Astrocyte (in vitro differentiated cells and primary cell): ENCODE data around the gene ATXN10. TPM values are rescaled to one million over a fixed set of nuclear protein-coding genes. Genes with fewer than 3 reads are reported as not detected.
A peak's percentile ranks its signal among the peaks of the same experiment; 100 is the strongest.

ENCODE experiments used
- DNase-seq: peaks from one replicate; pipeline ENCODE4 v3.0.0-alpha.2; 2010; ENCODE audit warnings: low read depth
- FAIRE-seq: peaks from 2 replicates; lab custom pipeline; 2011; peaks lifted over from hg19 to GRCh38; lab: Jason Lieb, UNC
- H2AFZ ChIP-seq: 2 replicates; pipeline ENCODE4 v1.6.0; 2012; ENCODE audit warnings: low read depth, low read length, inconsistent platforms
- H3K27ac ChIP-seq: 2 replicates; pipeline ENCODE4 v1.5.1; 2011; ENCODE audit warnings: low read depth, low read length, inconsistent platforms
- H3K27me3 ChIP-seq: 2 replicates; pipeline ENCODE4 v1.6.0; 2011; ENCODE audit warnings: low read length, inconsistent platforms; ENCODE audit not compliant: insufficient read depth
- H3K36me3 ChIP-seq: 2 replicates; pipeline ENCODE4 v1.5.1; 2011; ENCODE audit warnings: low read length, inconsistent platforms; ENCODE audit not compliant: insufficient read depth
- H3K4me1 ChIP-seq: 2 replicates; pipeline ENCODE4 v1.5.1; 2011; ENCODE audit warnings: low read length, inconsistent platforms; ENCODE audit not compliant: insufficient read depth
- H3K4me2 ChIP-seq: 2 replicates; pipeline ENCODE4 v1.6.0; 2012; ENCODE audit warnings: low read length, inconsistent platforms
- H3K4me3 ChIP-seq: 2 replicates; pipeline ENCODE4 v1.5.1; 2011; ENCODE audit warnings: low read depth, mild to moderate bottlenecking, low read length, inconsistent platforms; ENCODE audit not compliant: insufficient read depth
- H3K79me2 ChIP-seq: 2 replicates; pipeline ENCODE4 v1.6.0; 2012; ENCODE audit warnings: mild to moderate bottlenecking, low read length, inconsistent platforms; ENCODE audit not compliant: insufficient read depth
- H3K9ac ChIP-seq: 2 replicates; pipeline ENCODE4 v1.6.0; 2012; ENCODE audit warnings: mild to moderate bottlenecking, low read length, inconsistent platforms
- H3K9me3 ChIP-seq: 2 replicates; pipeline ENCODE4 v1.5.1; 2012; ENCODE audit warnings: low read depth, mild to moderate bottlenecking, low read length, inconsistent platforms; ENCODE audit not compliant: insufficient read depth
- H4K20me1 ChIP-seq: 2 replicates; pipeline ENCODE4 v1.6.0; 2012; ENCODE audit warnings: low read length, inconsistent platforms; ENCODE audit not compliant: insufficient read depth
- H3K27ac Mint-ChIP-seq: one replicate; pipeline ENCODE4 v1.8.0; 2021; ENCODE audit warnings: mild to moderate bottlenecking, mixed read lengths; ENCODE audit not compliant: unreplicated experiment
- H3K27me3 Mint-ChIP-seq: one replicate; pipeline ENCODE4 v1.8.0; 2021; ENCODE audit warnings: low read depth, mixed read lengths; ENCODE audit not compliant: unreplicated experiment
- H3K36me3 Mint-ChIP-seq: one replicate; pipeline ENCODE4 v1.8.0; 2021; ENCODE audit warnings: low read depth, mixed read lengths; ENCODE audit not compliant: unreplicated experiment
- H3K4me1 Mint-ChIP-seq: one replicate; pipeline ENCODE4 v1.8.0; 2021; ENCODE audit warnings: low read depth, mixed read lengths; ENCODE audit not compliant: unreplicated experiment
- H3K4me3 Mint-ChIP-seq: one replicate; pipeline ENCODE4 v1.8.0; 2021; ENCODE audit warnings: mild to moderate bottlenecking, moderate library complexity, mixed read lengths; ENCODE audit not compliant: unreplicated experiment
- H3K9me3 Mint-ChIP-seq: one replicate; pipeline ENCODE4 v1.8.0; 2021; ENCODE audit warnings: mild to moderate bottlenecking, mixed read lengths; ENCODE audit not compliant: unreplicated experiment
- EZH2 ChIP-seq: IDR thresholded peaks from 2 replicates; pipeline ENCODE4 v1.6.1; 2012; ENCODE audit warnings: mild to moderate bottlenecking, low read length, inconsistent platforms; ENCODE audit not compliant: insufficient read depth
- total RNA-seq: library from RNA; stranded (reverse); gene quantifications from 2 replicates; pipeline ENCODE4 v1.2.1, GENCODE V29; 2021
- TF ChIP-seq, protein P1 (sequence below): IDR thresholded peaks from 2 replicates; pipeline ENCODE4 v1.5.1; 2011; ENCODE audit warnings: low read depth, mild to moderate bottlenecking, inconsistent platforms, low read length, moderate library complexity; ENCODE audit not compliant: insufficient read depth

Gene ATXN10
- total RNA-seq, 1 donor from 2014 or later, result 195 TPM

DNA sequence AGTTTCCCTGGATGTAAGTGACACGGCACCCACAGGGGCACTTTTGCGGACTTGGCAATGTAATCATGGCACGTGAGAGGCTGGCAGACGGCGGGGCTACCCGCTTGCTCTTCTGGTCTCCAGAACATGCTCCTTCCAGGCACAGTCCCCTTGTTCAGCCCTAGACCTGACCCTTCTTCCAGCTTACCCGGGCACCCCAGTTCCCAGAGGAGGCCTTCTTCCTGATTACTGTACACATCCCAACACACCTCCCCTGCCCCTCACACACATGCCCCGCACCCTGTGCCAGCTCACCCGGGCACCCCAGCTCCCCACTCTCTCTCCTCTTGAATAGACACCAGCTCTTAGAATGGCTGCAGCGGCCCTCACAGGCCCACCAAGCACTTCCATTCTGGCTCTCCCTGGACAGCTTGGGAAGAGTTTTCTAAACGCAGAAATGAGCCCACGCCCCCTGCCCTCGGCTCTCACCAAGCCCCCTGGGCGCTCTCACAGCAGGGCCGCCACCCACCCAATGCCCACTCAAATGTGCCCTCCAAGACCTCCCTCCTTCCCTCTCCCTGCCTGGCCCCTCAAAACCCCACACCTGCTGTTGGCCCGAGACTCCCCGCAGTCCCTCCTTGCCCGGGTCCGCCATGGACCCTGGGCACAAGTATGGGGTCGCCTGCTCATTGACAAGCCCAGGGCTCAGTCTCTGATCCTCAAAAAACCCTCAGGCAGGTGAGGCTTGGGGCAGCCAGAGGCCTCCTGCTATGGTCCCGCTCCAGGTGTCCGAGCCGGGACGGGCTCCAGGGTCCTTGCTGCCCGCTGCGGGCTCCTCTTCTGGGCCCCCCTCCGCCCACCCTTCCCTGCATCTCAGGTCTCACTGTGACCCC is 216.8 kb downstream of the ATXN10 start:
- Mint-ChIP-seq H3K9me3 (no peaks in the 10 kb centered on the region), H3K27me3 (peaks cover 30% of the 10 kb centered on the region), H3K36me3 (no peaks in the 10 kb centered on the region), H3K4me1 (no peaks in the 10 kb centered on the region), H3K4me3 (no peak overlapping the region), H3K27ac (peak overlapping the region; percentile 34)
- TF ChIP-seq, protein P1, sequence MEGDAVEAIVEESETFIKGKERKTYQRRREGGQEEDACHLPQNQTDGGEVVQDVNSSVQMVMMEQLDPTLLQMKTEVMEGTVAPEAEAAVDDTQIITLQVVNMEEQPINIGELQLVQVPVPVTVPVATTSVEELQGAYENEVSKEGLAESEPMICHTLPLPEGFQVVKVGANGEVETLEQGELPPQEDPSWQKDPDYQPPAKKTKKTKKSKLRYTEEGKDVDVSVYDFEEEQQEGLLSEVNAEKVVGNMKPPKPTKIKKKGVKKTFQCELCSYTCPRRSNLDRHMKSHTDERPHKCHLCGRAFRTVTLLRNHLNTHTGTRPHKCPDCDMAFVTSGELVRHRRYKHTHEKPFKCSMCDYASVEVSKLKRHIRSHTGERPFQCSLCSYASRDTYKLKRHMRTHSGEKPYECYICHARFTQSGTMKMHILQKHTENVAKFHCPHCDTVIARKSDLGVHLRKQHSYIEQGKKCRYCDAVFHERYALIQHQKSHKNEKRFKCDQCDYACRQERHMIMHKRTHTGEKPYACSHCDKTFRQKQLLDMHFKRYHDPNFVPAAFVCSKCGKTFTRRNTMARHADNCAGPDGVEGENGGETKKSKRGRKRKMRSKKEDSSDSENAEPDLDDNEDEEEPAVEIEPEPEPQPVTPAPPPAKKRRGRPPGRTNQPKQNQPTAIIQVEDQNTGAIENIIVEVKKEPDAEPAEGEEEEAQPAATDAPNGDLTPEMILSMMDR, result no peak
- TF ChIP-seq EZH2, result no peak
- Histone ChIP-seq H3K27ac (no peak overlapping the region), H3K9me3 (no peaks in the 10 kb centered on the region), H4K20me1 (no peaks in the 10 kb centered on the region), H3K4me1 (peaks cover 22% of the 10 kb centered on the region), H3K27me3 (no peaks in the 10 kb centered on the region), H3K4me3 (no peak overlapping the region), H3K4me2 (no peak overlapping the region), H3K9ac (no peak overlapping the region), H3K79me2 (no peaks in the 10 kb centered on the region), H2AFZ (no peak overlapping the region), H3K36me3 (no peaks in the 10 kb centered on the region)
- DNase-seq (no peak), FAIRE-seq (no peak)

DNA sequence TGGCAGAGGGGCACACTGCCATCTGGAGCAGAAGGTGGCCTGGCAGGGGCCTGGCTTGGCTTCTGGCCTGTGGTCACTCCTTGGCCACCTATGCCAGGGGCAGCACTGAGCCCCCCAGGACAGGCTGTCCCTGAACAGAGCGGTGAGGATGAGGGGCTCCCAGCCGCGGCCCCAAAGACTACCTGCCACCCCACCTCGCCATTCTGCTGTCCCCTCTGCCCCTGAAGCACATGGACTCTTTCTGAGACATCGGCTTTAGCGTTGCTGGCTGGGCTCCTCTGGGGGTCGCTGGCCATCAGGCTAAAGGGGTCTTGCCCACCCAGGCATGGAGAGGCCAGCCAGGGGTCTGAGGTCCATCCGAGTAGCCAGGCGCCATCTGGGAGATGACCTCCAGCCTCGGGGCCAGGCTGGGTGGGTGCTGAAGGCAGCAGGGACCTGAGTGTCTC is 217.5 kb downstream of the ATXN10 start:
- no peaks in the 10 kb centered on the region for H3K36me3 Mint-ChIP-seq
- TF ChIP-seq, protein P1, result no peak
- no peak for TF ChIP-seq EZH2
- no peaks in the 10 kb centered on the region for H3K9me3 Mint-ChIP-seq
- no peak overlapping the region for H3K4me3 Mint-ChIP-seq
- no peaks in the 10 kb centered on the region for H3K4me1 Mint-ChIP-seq
- H3K27ac ChIP-seq, result no peak overlapping the region
- no peaks in the 10 kb centered on the region for H3K36me3 ChIP-seq
- no peak overlapping the region for H3K27ac Mint-ChIP-seq
- peaks cover 26% of the 10 kb centered on the region for H3K4me1 ChIP-seq
- H3K27me3 Mint-ChIP-seq, result peaks cover 32% of the 10 kb centered on the region
- DNase-seq (no peak), FAIRE-seq (no peak)
- no peaks in the 10 kb centered on the region for H3K79me2 ChIP-seq
- no peaks in the 10 kb centered on the region for H3K9me3 ChIP-seq
- H3K27me3 ChIP-seq, result no peaks in the 10 kb centered on the region
- no peak overlapping the region for H3K4me3 ChIP-seq
- peak overlapping the region; percentile 80 for H2AFZ ChIP-seq
- H4K20me1 ChIP-seq, result no peaks in the 10 kb centered on the region
- peak overlapping the region; percentile 78 for H3K4me2 ChIP-seq
- peak overlapping the region; percentile 71 for H3K9ac ChIP-seq
